Colonic mucosa (tissue), 4 donors: Measurements from ENCODE around the gene PYY. TPM values are rescaled to one million over a fixed set of nuclear protein-coding genes. Genes with fewer than 3 reads are reported as not detected.
A peak's percentile ranks its signal among the peaks of the same experiment; 100 is the strongest.

Experiments used
- DNase-seq: peaks from one replicate; pipeline ENCODE4 v3.0.0-alpha.2; 2020
- H3K27ac ChIP-seq: fragments of 200-600 bp; one replicate; pipeline ENCODE4 v1.8.0; 2021
- H3K27me3 ChIP-seq: fragments of 200-600 bp; one replicate; pipeline ENCODE4 v1.8.0; 2021
- H3K36me3 ChIP-seq: fragments of 200-600 bp; one replicate; pipeline ENCODE4 v1.8.0; 2021
- H3K4me1 ChIP-seq: fragments of 200-600 bp; one replicate; pipeline ENCODE4 v1.8.0; 2021; ENCODE audit warnings: mild to moderate bottlenecking
- H3K4me3 ChIP-seq: fragments of 200-600 bp; one replicate; pipeline ENCODE4 v1.8.0; 2021
- H3K9ac ChIP-seq, 2 donors: one replicate each; pipeline ENCODE4 v1.7.0; 2013; ENCODE audit warnings: control low read depth in 2 of 2, low read depth in 2 of 2, low read length in 2 of 2
- H3K9me3 ChIP-seq: fragments of 200-600 bp; one replicate; pipeline ENCODE4 v1.8.0; 2021
- CTCF ChIP-seq: fragments of 200-600 bp; IDR thresholded peaks from one replicate; pipeline ENCODE4 v1.8.0; 2022; ENCODE audit warnings: antibody characterized with exemption, mild to moderate bottlenecking
- intact Hi-C: fragments of 100-400 bp; cut with DNase I; formaldehyde crosslinking; loops from one replicate; pipeline ENCODE4 v1.14.1; 2022
- total RNA-seq, 2 donors: library from RNA; stranded (reverse); fragmentation: NEBNext Ultra II Directional in 1 of 2; extraction: Animal tissue kit (Norgen Biotek cat#: 25700) in 1 of 2; gene quantifications; one replicate each; pipeline ENCODE4 v1.2.1, GENCODE V29; 2021
- donor health status: healthy.
- donor health status: DM: no; HTN: no; CAD: no.
- donor health status: DM: no; HTN: no; CAD: no.

The PYY gene
- total RNA-seq, 2 donors from 2014 or later, result 73.8 to 258 TPM

GRCh38 chr17:43912635-43913304 lies 41.0 kb downstream of the PYY start:
- no peak for TF ChIP-seq CTCF
- Histone ChIP-seq H3K9ac (no peak overlapping the region), H3K27ac (no peak overlapping the region), H3K36me3 (no peaks in the 10 kb centered on the region), H3K9me3 (no peaks in the 10 kb centered on the region), H3K27me3 (peaks cover 19% of the 10 kb centered on the region), H3K4me3 (no peak overlapping the region), H3K4me1 (no peaks in the 10 kb centered on the region)
- DNase-seq, result no peak
- intact Hi-C loops, result no loop called here

DNA sequence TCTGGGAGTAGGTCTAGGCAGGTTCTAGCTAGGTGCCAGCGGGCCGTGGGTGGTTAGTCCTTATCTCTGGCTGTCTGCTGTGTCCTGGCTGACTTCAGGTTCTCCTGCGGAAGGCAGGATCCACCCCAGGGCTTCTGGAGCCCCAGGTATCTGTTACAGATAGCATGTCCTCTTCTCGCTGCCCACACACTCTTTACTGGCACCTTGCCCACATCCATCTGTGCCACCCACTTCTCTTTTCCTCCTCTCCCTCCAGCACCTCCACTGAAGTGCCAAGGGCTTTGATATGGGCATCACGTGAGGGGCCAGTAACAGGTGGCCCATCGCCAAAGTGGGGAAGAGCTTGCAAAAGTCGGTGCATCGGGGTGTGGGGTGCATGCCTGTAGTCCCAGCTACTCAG lies 41.8 kb downstream of the PYY start:
- TF ChIP-seq CTCF, result no peak
- Histone ChIP-seq H3K36me3 (no peaks in the 10 kb centered on the region), H3K4me3 (no peak overlapping the region), H3K27me3 (peaks cover 27% of the 10 kb centered on the region), H3K27ac (no peak overlapping the region), H3K9ac (no peak overlapping the region), H3K4me1 (peaks cover 4% of the 10 kb centered on the region), H3K9me3 (no peaks in the 10 kb centered on the region)
- intact Hi-C loops, result no loop called here
- no peak for DNase-seq

- Histone ChIP-seq H3K36me3 (no peaks in the 10 kb centered on the region), H3K27me3 (peaks cover 44% of the 10 kb centered on the region), H3K4me3 (no peak overlapping the region), H3K9ac (no peak overlapping the region), H3K9me3 (no peaks in the 10 kb centered on the region), H3K4me1 (peaks cover 11% of the 10 kb centered on the region), H3K27ac (no peak overlapping the region)
- no peak for DNase-seq
- intact Hi-C loops, result no loop called here
- no peak for TF ChIP-seq CTCF
These were observed 44.1 kb downstream of the PYY start for GRCh38 chr17:43909537-43910231.

DNA sequence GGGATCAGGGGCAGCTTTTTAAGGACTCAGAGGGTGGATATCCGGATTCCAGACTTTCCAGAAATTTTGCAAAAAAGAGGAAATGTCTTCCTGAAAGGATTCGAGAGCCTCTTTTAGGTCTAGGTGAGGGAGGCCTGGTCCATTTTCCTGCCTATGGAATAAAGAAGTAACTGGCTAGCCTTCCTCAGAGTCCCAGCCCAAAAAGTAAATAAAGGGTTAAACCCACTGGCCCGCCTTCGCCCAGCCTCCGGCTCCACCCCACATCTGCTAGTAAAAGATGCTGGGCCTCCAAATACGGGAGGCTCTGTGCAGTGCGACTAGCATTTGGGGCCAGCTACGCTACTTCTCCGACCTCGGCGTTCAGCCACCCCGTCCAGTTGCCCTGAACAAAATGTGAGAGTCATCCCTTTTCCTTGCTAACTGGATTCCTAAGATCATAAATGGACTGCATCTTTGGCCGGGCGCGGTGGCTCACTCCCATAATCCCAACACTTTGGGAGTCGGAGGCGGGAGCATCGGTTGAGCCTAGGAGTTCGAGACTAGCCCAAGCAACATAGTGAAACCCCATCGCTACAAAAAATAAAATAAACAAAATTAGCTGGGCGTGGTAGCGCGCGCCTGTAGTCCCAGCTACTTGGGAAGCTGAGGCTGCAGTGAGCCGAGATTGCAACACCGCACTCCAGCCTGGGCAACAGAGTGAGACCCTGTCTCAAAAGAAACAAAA lies 45.6 kb downstream of the PYY start:
- H3K4me3 ChIP-seq, result peak overlapping the region; percentile 43
- intact Hi-C loops, result no loop called here
- TF ChIP-seq CTCF, result no peak
- H3K27me3 ChIP-seq, result peaks cover 44% of the 10 kb centered on the region
- peaks cover 11% of the 10 kb centered on the region for H3K4me1 ChIP-seq
- peak; percentile 73 for DNase-seq
- no peak overlapping the region for H3K27ac ChIP-seq
- no peaks in the 10 kb centered on the region for H3K9me3 ChIP-seq
- H3K36me3 ChIP-seq, result no peaks in the 10 kb centered on the region
- peak overlapping the region; percentile 32 to 76 for H3K9ac ChIP-seq

GRCh38 chr17:43907425-43907981 lies 46.2 kb downstream of the PYY start, which contains the start of gene MPP2:
Gene MPP2, minus strand, starts transcription at chr17:43907536. Its CDS starts 3,076 bp downstream, at chr17:43904460.
- Histone ChIP-seq H3K27me3 (peaks cover 44% of the 10 kb centered on the region), H3K9ac (peak within 1 kb of the TSS; percentile 32 to 76), H3K36me3 (no peaks in the 10 kb centered on the region), H3K4me1 (peaks cover 11% of the 10 kb centered on the region), H3K4me3 (peak within 1 kb of the TSS; percentile 43), H3K27ac (peak within 1 kb of the TSS; percentile 57), H3K9me3 (no peaks in the 10 kb centered on the region)
- DNase-seq, result peak; percentile 67
- intact Hi-C loops, result no loop called here
- no peak for TF ChIP-seq CTCF
